SK-N-SH treated with all-trans-retinoic acid at 6 μM for 48 hours (cell line): ENCODE results near the gene ASB2.

Source experiments
- PATZ1 ChIP-seq: fragments of 250-450 bp; sonication (Bioruptor Pico); IDR thresholded peaks from 2 replicates; pipeline ENCODE4 v1.8.0; 2020; ENCODE audit warnings: mild to moderate bottlenecking, moderate library complexity, borderline replicate concordance
- SNAI2 ChIP-seq: fragments of 250-450 bp; sonication (Bioruptor Pico); IDR thresholded peaks from 2 replicates; pipeline ENCODE4 v1.5.0; 2020; ENCODE audit warnings: mild to moderate bottlenecking, moderate library complexity
- ZFP3 ChIP-seq: fragments of 250-450 bp; sonication (Bioruptor Pico); IDR thresholded peaks from 2 replicates; pipeline ENCODE4 v1.5.0; 2020; ENCODE audit warnings: mild to moderate bottlenecking, moderate library complexity

- TF ChIP-seq ZFP3 (CRISPR knock-in tag) (no peak), PATZ1 (CRISPR knock-in tag) (no peak), SNAI2 (CRISPR knock-in tag) (no peak)
These were observed 8.6 kb downstream of the ASB2 start for GRCh38 chr14:93967637-93968250.
